Measurements from ENCODE around the gene OR11A1. TPM values are rescaled to one million over a fixed set of nuclear protein-coding genes. Genes with fewer than 3 reads are reported as not detected.

OR11A1 gene
- total RNA-seq, 4 donors from 2014 or later, result not detected

DNA sequence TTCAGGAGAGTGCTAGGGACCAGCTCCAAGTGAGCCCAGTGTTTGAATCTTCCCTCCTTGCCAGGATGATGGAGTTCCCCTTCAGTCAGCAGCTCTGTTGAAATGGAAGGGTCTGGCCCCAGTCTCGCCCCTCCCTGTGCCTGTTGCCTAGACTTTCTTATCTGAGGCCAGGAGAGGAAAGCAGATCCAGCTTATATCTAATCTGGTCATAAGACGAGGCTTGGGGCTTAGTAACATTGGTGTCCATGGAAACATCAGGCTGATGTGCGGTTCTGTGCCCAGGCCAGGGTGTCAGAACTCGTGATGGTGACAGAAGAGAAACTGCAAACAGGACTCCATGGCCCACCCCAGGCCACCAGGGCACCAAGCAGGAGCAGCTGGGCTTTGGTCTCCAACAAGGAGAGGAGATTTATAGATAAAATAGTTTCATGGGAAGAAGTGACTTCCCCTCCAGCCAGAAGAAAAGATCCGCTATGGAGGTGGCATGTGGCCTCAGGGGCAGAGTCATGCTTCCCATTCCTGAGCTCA lies 21.1 kb upstream of the OR11A1 start:
- intact Hi-C loops (cut with DNase I), result no loop called here
- no peak overlapping the region for H3K27ac ChIP-seq
- H3K36me3 ChIP-seq, result no peaks in the 10 kb centered on the region
- H3K27me3 ChIP-seq, result no peaks in the 10 kb centered on the region
- no peak overlapping the region for H3K4me3 ChIP-seq (replicated peaks in 1 of 3)
- H3K4me1 ChIP-seq, result no peaks in the 10 kb centered on the region
- TF ChIP-seq CTCF (IDR thresholded peaks at IDR 0.05), result no peak
- TF ChIP-seq POLR2A (IDR thresholded peaks at IDR 0.05), result no peak
- 65 to 69% methylated on average over 5 of the region's 5 CpGs for WGBS, 2 donors
- DNase-seq, result no peak
- H3K9me3 ChIP-seq, result no peaks in the 10 kb centered on the region

DNA sequence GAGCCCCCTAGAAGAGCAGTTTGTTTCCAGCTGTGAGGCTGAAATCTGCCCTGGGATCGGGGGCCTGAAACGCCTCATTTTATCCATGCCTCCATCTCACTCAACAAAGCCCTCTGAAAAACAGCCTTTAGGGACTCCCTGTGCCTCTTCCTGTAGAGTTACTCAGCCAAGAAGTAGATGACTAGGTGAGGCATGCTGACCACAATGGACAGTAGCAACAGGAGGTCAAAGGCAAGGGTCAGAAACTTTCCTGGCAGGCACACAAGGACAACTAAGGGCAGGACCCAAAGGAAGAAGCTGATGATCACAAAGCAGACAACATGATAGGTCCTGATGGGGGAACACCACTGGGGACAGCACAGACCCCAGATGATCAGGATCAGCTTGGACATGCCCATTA lies 18.1 kb upstream of the OR11A1 start:
- Histone ChIP-seq H3K9me3 (no peaks in the 10 kb centered on the region), H3K4me1 (no peaks in the 10 kb centered on the region), H3K36me3 (no peaks in the 10 kb centered on the region), H3K4me3 (replicated peaks in 1 of 3) (no peak overlapping the region), H3K27me3 (no peaks in the 10 kb centered on the region), H3K27ac (no peak overlapping the region)
- DNase-seq, result no peak
- intact Hi-C loops (cut with DNase I), result no loop called here
- TF ChIP-seq CTCF (IDR thresholded peaks at IDR 0.05), result no peak
- no peak for TF ChIP-seq POLR2A (IDR thresholded peaks at IDR 0.05)
- WGBS, 2 donors, result 57 to 75% methylated on average over 2 of the region's 2 CpGs

DNA sequence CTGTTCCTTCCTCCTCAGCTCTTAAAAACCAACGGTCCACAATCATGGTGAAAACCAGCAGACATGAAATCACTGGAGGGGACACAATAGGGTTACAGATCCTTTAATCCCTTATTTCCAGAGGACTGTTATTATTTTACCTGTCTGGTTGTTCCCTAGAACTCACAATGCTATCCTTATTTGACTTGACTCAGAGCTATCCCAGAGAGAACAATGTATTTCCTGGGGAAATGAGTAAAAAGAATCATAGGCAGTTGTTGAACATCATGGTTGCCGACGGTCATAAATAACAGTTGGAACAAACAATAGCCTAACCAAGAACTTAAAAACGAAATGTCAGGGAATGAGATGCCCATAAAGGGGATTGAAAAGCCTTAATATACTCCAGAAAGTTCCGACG lies 9.4 kb upstream of the OR11A1 start:
- Histone ChIP-seq H3K4me3 (replicated peaks in 1 of 3) (no peak overlapping the region), H3K27me3 (no peaks in the 10 kb centered on the region), H3K4me1 (no peaks in the 10 kb centered on the region), H3K9me3 (no peaks in the 10 kb centered on the region), H3K36me3 (no peaks in the 10 kb centered on the region), H3K27ac (no peak overlapping the region)
- TF ChIP-seq CTCF (IDR thresholded peaks at IDR 0.05) (no peak), POLR2A (IDR thresholded peaks at IDR 0.05) (no peak)
- 49 to 61% methylated on average over 6 of the region's 6 CpGs for WGBS, 2 donors
- no peak for DNase-seq
- intact Hi-C loops (cut with DNase I), result no loop called here

GRCh38 chr6:29465801-29466200 lies 8.9 kb upstream of the OR11A1 start:
- 69 to 77% methylated on average over 2 of the region's 2 CpGs for WGBS, 2 donors
- Histone ChIP-seq H3K27me3 (no peaks in the 10 kb centered on the region), H3K36me3 (no peaks in the 10 kb centered on the region), H3K9me3 (no peaks in the 10 kb centered on the region), H3K27ac (no peak overlapping the region), H3K4me3 (replicated peaks in 1 of 3) (no peak overlapping the region), H3K4me1 (no peaks in the 10 kb centered on the region)
- DNase-seq, result no peak
- intact Hi-C loops (cut with DNase I), result no loop called here
- TF ChIP-seq POLR2A (IDR thresholded peaks at IDR 0.05) (no peak), CTCF (IDR thresholded peaks at IDR 0.05) (no peak)

- TF ChIP-seq CTCF (IDR thresholded peaks at IDR 0.05) (no peak), POLR2A (IDR thresholded peaks at IDR 0.05) (no peak)
- Histone ChIP-seq H3K9me3 (no peaks in the 10 kb centered on the region), H3K27me3 (no peaks in the 10 kb centered on the region), H3K4me3 (replicated peaks in 1 of 3) (no peak overlapping the region), H3K4me1 (no peaks in the 10 kb centered on the region), H3K27ac (no peak overlapping the region), H3K36me3 (no peaks in the 10 kb centered on the region)
- intact Hi-C loops (cut with DNase I), result no loop called here
- 60 to 62% methylated on average over 2 of the region's 2 CpGs for WGBS, 2 donors
- DNase-seq, result no peak
These were observed 8.4 kb upstream of the OR11A1 start for GRCh38 chr6:29465279-29465678.

All from thyroid gland (tissue), 4 donors.